Measurements from ENCODE around the gene TMSB4X.
A peak's percentile ranks its signal among the peaks of the same experiment; 100 is the strongest.
"Not testable (repeated sequence)": the region's sequence is repeated elsewhere in the genome, so short reads cannot be mapped to it uniquely, and the experiment has no call there.

The TMSB4X gene

GRCh38 chrX:12953420-12953819 lies 21.5 kb upstream of the TMSB4X start:
- Histone ChIP-seq H3K4me3 (no peak overlapping the region), H3K27ac (peak overlapping the region; percentile 93), H3K9me3 (no peaks in the 10 kb centered on the region), H4K20me1 (peaks cover 29% of the 10 kb centered on the region), H3K27me3 (0 out of 2 replicates have a peak, but pooled peaks cover 3% of the 10 kb centered on the region), H3K4me2 (0 out of 2 replicates have a peak overlapping the region, but pooled peaks have one; percentile 92), H3K9ac (no peak overlapping the region), H3K36me3 (no peaks in the 10 kb centered on the region), H3K4me1 (peaks cover 98% of the 10 kb centered on the region)
- no peak for TF ChIP-seq Cebpa-rat (IDR thresholded peaks at IDR 0.05)

DNA sequence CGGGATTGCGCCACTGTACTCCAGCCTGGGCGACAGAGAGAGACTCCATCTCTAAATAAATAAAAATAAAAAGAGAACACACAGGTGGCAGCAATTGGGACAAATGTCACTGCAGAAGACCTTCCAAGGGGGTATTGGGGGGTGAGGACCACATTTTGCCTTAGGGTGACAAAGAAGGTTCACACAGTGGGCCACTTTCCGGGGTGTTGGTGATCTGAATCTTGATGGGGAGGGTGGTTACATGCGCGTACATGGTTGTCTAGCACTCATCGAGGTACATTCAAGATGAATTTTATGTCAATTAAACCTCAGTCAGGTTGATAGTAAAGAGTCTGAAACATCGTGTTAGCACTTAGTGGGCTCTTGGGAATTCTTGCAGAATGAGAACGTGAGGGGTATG lies 20.5 kb upstream of the TMSB4X start:
- Histone ChIP-seq H3K9ac (peak overlapping the region; percentile 81), H3K4me1 (peaks cover 95% of the 10 kb centered on the region), H3K27ac (peak overlapping the region; percentile 93), H4K20me1 (peaks cover 22% of the 10 kb centered on the region), H3K9me3 (no peaks in the 10 kb centered on the region), H3K36me3 (no peaks in the 10 kb centered on the region), H3K4me2 (peak overlapping the region; percentile 92), H3K27me3 (no peaks in the 10 kb centered on the region), H3K4me3 (peak overlapping the region; percentile 60)
- no peak for TF ChIP-seq Cebpa-rat (IDR thresholded peaks at IDR 0.05)

DNA sequence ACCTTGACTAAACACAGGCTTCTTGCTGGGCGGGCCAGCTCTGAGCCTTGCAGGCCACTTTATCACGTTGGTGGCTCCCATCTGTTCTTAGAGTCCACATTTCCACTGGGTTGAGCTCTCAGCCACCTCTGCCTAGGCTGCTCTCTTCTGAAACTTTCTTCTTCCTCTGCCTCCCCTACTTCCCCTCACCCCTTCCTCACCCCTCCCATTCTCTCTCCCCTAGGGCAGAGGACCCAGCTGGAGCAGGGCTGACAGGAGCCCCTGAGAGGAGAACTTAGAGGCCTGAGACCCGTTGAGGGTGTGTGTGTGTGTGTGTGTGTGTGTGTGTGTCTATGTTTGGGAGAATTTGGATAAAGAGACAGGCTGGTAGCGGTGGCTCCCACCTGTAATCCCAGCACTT lies 19.9 kb upstream of the TMSB4X start:
- TF ChIP-seq Cebpa-rat (IDR thresholded peaks at IDR 0.05), result no peak
- Histone ChIP-seq H3K4me2 (peak overlapping the region; percentile 92), H3K4me1 (peaks cover 92% of the 10 kb centered on the region), H3K27me3 (no peaks in the 10 kb centered on the region), H3K9ac (peak overlapping the region; percentile 81), H3K9me3 (no peaks in the 10 kb centered on the region), H3K4me3 (peak overlapping the region; percentile 60), H4K20me1 (peaks cover 16% of the 10 kb centered on the region), H3K36me3 (no peaks in the 10 kb centered on the region), H3K27ac (peak overlapping the region; percentile 93)

DNA sequence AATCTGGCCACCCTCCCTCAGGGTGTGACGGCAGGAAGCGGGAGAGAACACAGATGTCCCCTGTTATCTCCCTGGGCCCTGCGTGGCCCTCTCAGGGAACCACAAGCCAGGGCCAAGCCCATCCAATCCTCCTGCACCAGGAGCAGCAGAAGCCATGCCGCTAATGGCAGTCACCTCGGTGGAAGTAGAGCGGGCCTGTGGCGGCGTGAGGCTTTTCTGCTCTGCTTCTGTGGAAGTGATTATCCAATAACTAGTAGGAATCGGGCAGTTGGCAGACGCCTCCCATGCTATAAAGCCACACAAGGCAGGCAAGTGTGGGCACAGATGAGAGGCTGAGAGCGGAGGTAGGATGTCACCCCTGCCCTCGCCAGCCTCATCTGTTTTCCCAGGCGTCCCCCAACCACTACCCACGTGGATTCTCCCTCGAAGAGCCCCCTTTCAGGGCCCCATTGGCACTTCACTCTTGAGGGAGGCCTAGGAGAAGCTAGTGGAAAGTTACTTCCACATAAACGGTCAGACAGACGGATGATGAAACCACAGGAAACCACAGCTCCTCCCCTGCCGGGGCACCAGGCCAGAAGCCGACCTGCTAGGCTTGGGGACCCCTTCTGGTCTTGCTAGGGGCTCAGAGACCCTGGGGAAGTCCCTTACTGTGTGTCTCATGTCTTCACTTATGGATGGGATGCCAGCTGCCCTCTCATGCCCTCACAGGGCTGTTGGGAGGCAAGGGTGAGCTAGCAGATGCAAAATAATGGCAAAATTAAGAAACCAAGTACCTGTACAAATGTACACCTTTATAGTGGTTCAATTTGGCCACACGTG lies 18.8 kb upstream of the TMSB4X start:
- Histone ChIP-seq H3K27me3 (no peaks in the 10 kb centered on the region), H3K36me3 (no peaks in the 10 kb centered on the region), H3K9me3 (no peaks in the 10 kb centered on the region), H3K4me3 (peak overlapping the region; percentile 60), H3K27ac (peak overlapping the region; percentile 93), H4K20me1 (peaks cover 7% of the 10 kb centered on the region; the same call in 1 of the 2 replicates), H3K4me1 (peaks cover 81% of the 10 kb centered on the region), H3K4me2 (peak overlapping the region; percentile 92), H3K9ac (peak overlapping the region; percentile 81)
- TF ChIP-seq Cebpa-rat (IDR thresholded peaks at IDR 0.05), result peak; percentile 70

DNA sequence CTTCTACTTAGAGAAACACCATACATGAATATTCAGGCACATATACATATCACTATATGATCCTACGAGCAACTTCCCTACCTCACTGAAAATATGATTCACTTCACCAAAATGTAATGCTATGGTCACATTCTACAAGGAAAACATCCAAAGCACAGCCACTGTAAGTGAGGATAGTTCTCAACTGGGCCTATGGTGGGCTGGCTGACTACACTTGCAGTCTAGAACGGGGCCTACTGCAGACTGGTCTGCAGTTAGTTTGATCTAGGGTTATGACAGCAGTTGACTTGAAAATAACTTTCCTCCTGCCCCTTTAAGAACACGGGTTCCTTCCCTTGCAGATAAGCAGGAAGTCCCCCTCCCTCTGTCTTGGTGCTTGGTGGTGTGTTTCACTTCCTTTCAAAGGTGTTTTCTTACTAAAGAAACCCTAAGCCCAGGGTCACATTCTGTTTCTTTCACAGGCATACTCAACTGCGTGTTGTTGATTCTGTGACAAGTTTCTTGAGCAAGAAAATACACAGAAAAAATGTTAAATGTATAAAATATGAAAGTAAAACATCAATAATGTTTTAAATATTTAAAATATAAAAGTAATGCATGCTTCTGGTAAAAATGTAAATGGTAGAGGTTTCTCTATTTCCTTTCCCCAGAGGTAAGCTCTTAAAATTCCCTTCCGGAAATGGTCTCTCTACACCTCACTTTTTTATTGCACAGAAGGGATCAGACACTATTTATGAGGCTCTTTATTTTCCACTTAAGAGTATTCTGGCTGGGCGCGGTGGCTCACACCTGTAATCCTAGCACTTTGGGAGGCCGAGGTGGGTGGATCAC lies 18.0 kb upstream of the TMSB4X start:
- Histone ChIP-seq H3K4me1 (peaks cover 73% of the 10 kb centered on the region), H4K20me1 (peaks cover 7% of the 10 kb centered on the region; the same call in 1 of the 2 replicates)

DNA sequence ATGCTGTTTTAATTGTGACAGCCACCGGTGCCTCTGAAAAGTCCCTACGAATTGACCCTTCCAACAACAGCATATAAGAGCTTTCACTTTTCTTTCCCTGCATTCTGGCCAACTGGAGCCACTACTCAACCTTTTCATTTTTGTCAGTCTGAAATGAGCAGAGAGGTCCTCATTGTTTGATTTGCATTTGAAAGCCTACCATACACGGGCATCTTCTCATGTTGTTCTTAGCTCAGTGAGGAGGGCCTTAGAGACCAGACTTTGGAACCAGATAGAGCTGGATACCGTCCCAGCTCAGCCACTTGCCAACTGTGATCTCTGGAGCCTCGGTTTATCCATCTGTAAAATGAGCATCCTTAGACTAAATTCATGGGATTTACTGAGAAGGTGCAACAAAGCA lies 16.9 kb upstream of the TMSB4X start:
- Histone ChIP-seq H3K4me2 (peak overlapping the region; percentile 92), H3K9me3 (peaks cover 13% of the 10 kb centered on the region), H3K4me1 (peaks cover 64% of the 10 kb centered on the region), H4K20me1 (peaks cover 7% of the 10 kb centered on the region; the same call in 1 of the 2 replicates), H3K27ac (peak overlapping the region; percentile 93), H3K27me3 (no peaks in the 10 kb centered on the region), H3K9ac (no peak overlapping the region), H3K36me3 (no peaks in the 10 kb centered on the region), H3K4me3 (no peak overlapping the region)
- no peak for TF ChIP-seq Cebpa-rat (IDR thresholded peaks at IDR 0.05)

More for the DNA sequence above, 18.0 kb upstream of the TMSB4X start:
- Histone ChIP-seq H3K9ac (peak overlapping the region; percentile 81), H3K9me3 (peaks cover 5% of the 10 kb centered on the region), H3K36me3 (no peaks in the 10 kb centered on the region), H3K27me3 (no peaks in the 10 kb centered on the region), H3K27ac (peak overlapping the region; percentile 93), H3K4me3 (peak overlapping the region; percentile 60), H3K4me2 (peak overlapping the region; percentile 92)
- no peak for TF ChIP-seq Cebpa-rat (IDR thresholded peaks at IDR 0.05)

DNA sequence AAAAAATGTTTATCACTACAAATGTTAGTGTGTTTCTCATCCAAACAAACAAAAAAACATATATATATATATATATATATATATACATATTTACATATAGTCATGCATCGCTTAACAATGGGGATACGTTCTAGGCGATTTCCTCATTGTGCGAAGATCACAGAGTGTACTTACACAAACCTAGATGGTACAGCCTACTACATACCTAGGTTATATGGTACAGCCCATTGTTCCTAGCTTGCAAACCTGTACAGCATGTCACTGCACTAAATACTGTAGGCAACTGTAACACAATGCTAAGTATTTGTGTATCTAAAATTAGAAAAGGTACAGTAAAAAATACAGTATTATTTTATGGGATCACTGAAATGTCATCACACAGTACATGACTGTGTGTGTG lies 16.4 kb upstream of the TMSB4X start:
- H3K27me3 ChIP-seq, result no peaks in the 10 kb centered on the region
- TF ChIP-seq Cebpa-rat (IDR thresholded peaks at IDR 0.05), result no peak
- H3K36me3 ChIP-seq, result no peaks in the 10 kb centered on the region
- H3K9ac ChIP-seq, result no peak overlapping the region
- peaks cover 60% of the 10 kb centered on the region for H3K4me1 ChIP-seq
- H3K9me3 ChIP-seq, result peaks cover 13% of the 10 kb centered on the region
- no peak overlapping the region for H3K4me3 ChIP-seq
- peak overlapping the region; percentile 93 for H3K27ac ChIP-seq
- peak overlapping the region; percentile 92; the same call in 1 of the 2 replicates for H3K4me2 ChIP-seq
- H4K20me1 ChIP-seq, result peaks cover 7% of the 10 kb centered on the region; the same call in 1 of the 2 replicates

DNA sequence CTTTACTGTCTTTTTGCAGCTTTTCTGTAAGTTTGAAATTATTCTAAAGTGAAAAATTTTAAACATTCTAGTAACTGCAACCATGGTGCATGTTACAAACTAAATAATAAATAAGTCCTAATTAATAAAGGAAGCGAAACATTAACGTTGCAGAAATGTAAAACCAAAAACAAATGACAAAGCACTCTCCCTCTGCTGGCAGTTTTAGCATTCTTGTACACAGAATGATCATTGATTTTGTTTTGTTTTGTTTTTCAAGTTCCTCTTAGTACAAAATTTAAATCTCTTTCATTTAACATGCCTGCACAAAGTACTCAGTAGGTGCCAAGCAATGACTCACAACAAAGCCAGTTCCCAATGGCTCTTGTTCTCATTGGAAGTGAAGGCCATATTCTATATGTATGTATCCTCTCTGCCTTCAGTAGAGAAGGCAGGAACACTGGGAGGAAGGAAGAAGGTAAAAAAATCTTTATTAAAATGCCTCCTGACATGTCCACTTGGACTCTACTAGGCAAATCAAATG lies 13.7 kb upstream of the TMSB4X start:
- Histone ChIP-seq H3K36me3 (no peaks in the 10 kb centered on the region), H3K27ac (no peak overlapping the region), H3K9me3 (peaks cover 13% of the 10 kb centered on the region), H3K27me3 (no peaks in the 10 kb centered on the region), H3K4me1 (peaks cover 32% of the 10 kb centered on the region), H4K20me1 (no peaks in the 10 kb centered on the region; the same call in 1 of the 2 replicates), H3K4me3 (no peak overlapping the region), H3K4me2 (no peak overlapping the region), H3K9ac (no peak overlapping the region)
- no peak for TF ChIP-seq Cebpa-rat (IDR thresholded peaks at IDR 0.05)

DNA sequence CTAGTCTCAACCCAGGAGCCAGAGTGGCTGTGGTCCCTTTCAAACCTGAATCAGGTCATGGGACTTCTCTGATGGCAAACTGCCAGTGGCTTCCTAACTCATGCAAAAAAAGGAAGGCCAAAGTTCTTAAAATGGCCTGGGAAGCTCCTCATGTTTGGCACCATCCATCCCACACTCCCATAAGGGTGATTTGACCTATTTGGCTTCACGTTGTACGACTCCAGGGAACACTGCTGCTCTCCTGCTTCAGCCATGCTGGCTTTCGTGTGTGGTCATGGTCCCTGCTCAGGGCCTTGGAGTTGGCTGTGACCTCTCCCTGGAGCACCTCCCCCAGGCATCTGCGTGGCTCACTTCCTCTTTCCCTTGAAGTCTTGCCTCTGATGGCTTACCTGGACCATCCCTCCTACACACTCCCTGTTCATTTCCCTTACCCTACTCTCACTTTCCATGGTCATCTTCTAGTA lies 12.8 kb upstream of the TMSB4X start:
- H3K4me2 ChIP-seq, result no peak overlapping the region
- no peaks in the 10 kb centered on the region for H3K36me3 ChIP-seq
- H3K27me3 ChIP-seq, result no peaks in the 10 kb centered on the region
- no peak overlapping the region for H3K9ac ChIP-seq
- no peak overlapping the region for H3K4me3 ChIP-seq
- TF ChIP-seq Cebpa-rat (IDR thresholded peaks at IDR 0.05), result no peak
- H4K20me1 ChIP-seq, result no peaks in the 10 kb centered on the region
- H3K4me1 ChIP-seq, result peaks cover 23% of the 10 kb centered on the region
- H3K27ac ChIP-seq, result no peak overlapping the region
- peaks cover 18% of the 10 kb centered on the region for H3K9me3 ChIP-seq

DNA sequence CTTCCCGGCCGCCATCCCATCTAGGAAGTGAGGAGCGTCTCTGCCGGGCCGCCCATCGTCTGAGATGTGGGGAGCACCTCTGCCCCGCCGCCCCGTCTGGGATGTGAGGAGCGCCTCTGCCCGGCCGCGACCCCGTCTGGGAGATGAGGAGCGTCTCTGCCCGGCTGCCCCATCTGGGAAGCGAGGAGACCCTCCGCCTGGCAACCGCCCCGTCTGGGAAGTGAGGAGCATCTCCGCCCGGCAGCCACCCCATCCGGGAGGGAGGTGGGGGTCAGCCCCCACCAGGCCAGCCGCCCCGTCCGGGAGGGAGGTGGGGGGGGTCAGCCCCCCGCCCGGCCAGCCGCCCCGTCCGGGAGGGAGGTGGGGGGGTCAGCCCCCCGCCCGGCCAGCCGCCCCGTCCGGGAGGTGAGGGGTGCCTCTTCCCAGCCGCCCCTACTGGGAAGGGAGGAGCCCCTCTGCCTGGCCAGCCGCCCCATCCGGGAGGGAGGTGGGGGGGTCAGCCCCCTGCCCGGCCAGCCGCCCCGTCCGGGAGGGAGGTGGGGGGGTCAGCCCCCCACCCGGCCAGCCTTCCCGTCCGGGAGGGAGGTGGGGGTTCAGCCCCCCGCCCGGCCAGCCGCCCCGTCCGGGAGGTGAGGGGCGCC lies 11.6 kb upstream of the TMSB4X start:
- H3K27ac ChIP-seq, H3K27me3 ChIP-seq, H3K36me3 ChIP-seq, H3K4me2 ChIP-seq, H3K4me3 ChIP-seq, H3K9ac ChIP-seq, H4K20me1 ChIP-seq: not testable (repeated sequence)
- H3K4me1 ChIP-seq, result peaks cover 19% of the 10 kb centered on the region
- peaks cover 23% of the 10 kb centered on the region for H3K9me3 ChIP-seq

Measured in BLaER1 (cell line).